Prostate gland (tissue), 2 donors: ENCODE measurements around the gene PRKX.
"Not testable (repeated sequence)": the region's sequence is repeated elsewhere in the genome, so short reads cannot be mapped to it uniquely, and the experiment has no call there.

Source experiments
- CTCF ChIP-seq, 4 experiments: fragments of 200-600 bp in 2 of 4; fragments of 450-650 bp in 2 of 4; sonication (generic) in 2 of 4; IDR thresholded peaks; 1 replicate in 3 of 4; 2 replicates in 1 of 4; pipeline ENCODE4 v1.5.1; 2016 to 2019; ENCODE audit warnings: antibody characterized with exemption in 4 of 4, mild to moderate bottlenecking in 2 of 4, moderate library complexity in 2 of 4
- POLR2A ChIP-seq: fragments of 450-650 bp; IDR thresholded peaks from one replicate; pipeline ENCODE4 v1.6.1; 2016; ENCODE audit warnings: antibody characterized with exemption, mild to moderate bottlenecking

GRCh38 chrX:3639858-3640631 is 73.4 kb downstream of the PRKX start:
- not testable (repeated sequence) for TF ChIP-seq POLR2A; CTCF (IDR thresholded peaks at IDR 0.05)
